OCI-LY1 (cell line): ENCODE data around the gene SLC4A8.

Experiments used
- EZH2 ChIP-seq: fragments of 200-600 bp; sonication (generic), shearing (Covaris generic); IDR thresholded peaks from 2 replicates; pipeline ENCODE4 v1.8.0; 2017; ENCODE audit warnings: borderline replicate concordance, mixed run types, mild to moderate bottlenecking, antibody characterized with exemption, low read length, moderate library complexity, mixed read lengths
- TF ChIP-seq, protein P1 (sequence below): fragments of 200-600 bp; sonication (generic), shearing (Covaris generic); IDR thresholded peaks from 2 replicates; pipeline ENCODE4 v1.5.1; 2017; ENCODE audit warnings: mild to moderate bottlenecking, antibody characterized with exemption, low read length, moderate library complexity, mixed read lengths

DNA sequence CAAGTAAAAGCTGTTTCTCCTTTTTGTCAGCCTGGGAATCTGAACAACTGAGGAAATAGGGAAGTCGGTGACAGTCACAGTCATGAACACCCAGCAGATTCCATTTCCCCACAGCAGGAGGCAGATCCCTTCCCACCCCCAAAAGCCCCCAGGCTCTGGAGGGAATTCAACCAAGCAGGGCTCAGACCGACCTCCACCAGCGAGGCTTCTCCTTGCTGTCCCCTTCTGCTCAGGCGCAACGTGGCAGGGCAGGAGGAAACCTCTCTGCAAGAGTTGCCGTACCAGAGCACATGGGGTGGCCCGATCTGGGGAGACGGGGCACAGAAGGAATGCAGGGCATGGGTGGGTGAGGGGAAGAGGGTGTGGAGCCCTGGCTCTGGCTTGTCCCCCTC lies 33.7 kb upstream of the SLC4A8 start:
- TF ChIP-seq, protein P1, sequence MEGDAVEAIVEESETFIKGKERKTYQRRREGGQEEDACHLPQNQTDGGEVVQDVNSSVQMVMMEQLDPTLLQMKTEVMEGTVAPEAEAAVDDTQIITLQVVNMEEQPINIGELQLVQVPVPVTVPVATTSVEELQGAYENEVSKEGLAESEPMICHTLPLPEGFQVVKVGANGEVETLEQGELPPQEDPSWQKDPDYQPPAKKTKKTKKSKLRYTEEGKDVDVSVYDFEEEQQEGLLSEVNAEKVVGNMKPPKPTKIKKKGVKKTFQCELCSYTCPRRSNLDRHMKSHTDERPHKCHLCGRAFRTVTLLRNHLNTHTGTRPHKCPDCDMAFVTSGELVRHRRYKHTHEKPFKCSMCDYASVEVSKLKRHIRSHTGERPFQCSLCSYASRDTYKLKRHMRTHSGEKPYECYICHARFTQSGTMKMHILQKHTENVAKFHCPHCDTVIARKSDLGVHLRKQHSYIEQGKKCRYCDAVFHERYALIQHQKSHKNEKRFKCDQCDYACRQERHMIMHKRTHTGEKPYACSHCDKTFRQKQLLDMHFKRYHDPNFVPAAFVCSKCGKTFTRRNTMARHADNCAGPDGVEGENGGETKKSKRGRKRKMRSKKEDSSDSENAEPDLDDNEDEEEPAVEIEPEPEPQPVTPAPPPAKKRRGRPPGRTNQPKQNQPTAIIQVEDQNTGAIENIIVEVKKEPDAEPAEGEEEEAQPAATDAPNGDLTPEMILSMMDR, result no peak
- no peak for TF ChIP-seq EZH2
